GM12891 (cell line): ENCODE measurements around the gene PCDHGC3.

ENCODE experiments used
- DNase-seq: peaks from one replicate; pipeline ENCODE4 v3.0.0; 2011; ENCODE audit warnings: low spot score; ENCODE audit not compliant: insufficient read length
- FAIRE-seq: peaks from 2 replicates; lab custom pipeline; 2011; peaks lifted over from hg19 to GRCh38; lab: Jason Lieb, UNC
- PAX5 ChIP-seq: IDR thresholded peaks from 2 replicates; pipeline ENCODE4 v1.6.1; 2011; ENCODE audit warnings: low read length, moderate library complexity, mild to moderate bottlenecking; ENCODE audit not compliant: insufficient read depth, severe bottlenecking
- POLR2A ChIP-seq: IDR thresholded peaks from 2 replicates; pipeline ENCODE4 v1.6.1; 2011; ENCODE audit warnings: low read depth, low read length, control low read depth
- POLR2AphosphoS5 ChIP-seq: IDR thresholded peaks from 2 replicates; pipeline ENCODE4 v1.6.1; 2011; ENCODE audit warnings: low read depth, low read length, control low read depth
- POU2F2 ChIP-seq: IDR thresholded peaks from 2 replicates; pipeline ENCODE4 v1.6.1; 2011; ENCODE audit warnings: low read depth, mild to moderate bottlenecking, control low read depth, low read length, moderate library complexity
- SPI1 ChIP-seq: IDR thresholded peaks from 2 replicates; pipeline ENCODE4 v1.6.1; 2011; ENCODE audit warnings: low read depth, low read length, control low read depth
- TAF1 ChIP-seq: IDR thresholded peaks from 2 replicates; pipeline ENCODE4 v1.6.1; 2011; ENCODE audit warnings: low read depth, low read length, control low read depth

The PCDHGC3 gene

GRCh38 chr5:141513627-141514329 lies 38.0 kb downstream of the PCDHGC3 start:
- DNase-seq: no peak
- FAIRE-seq: no peak

GRCh38 chr5:141514330-141515133 lies 38.8 kb downstream of the PCDHGC3 start:
- FAIRE-seq (no peak), DNase-seq (no peak)
- TF ChIP-seq TAF1 (no peak), SPI1 (no peak), POLR2A (no peak), POU2F2 (no peak), PAX5 (no peak), POLR2AphosphoS5 (no peak)

More at GRCh38 chr5:141513627-141514329, 38.0 kb downstream of the PCDHGC3 start:
- TF ChIP-seq POU2F2 (peak; percentile 76), POLR2A (no peak; the same call in 1 of the 2 replicates), SPI1 (peak; percentile 13; the same call in 1 of the 2 replicates)

DNA sequence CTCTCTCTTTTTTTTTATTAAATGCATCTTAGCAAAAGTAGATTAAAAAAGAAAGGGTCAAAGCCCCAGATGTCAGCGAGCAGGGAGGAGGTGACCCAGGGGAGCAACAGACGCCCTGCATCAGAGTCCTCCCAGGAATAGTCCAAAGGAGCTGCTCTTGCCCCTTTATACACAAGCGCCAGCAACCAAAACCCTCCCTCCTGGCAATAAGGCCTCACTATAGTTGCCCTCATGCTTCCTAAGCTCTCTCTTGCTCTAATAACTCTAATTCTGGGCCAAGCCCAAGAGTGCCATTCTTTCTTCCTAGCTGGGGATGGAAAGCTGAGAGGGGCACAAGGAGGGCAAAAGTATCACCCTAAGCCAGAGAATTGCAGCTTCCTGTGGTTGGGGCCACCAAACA lies 39.4 kb downstream of the PCDHGC3 start:
- TF ChIP-seq POLR2AphosphoS5 (no peak), SPI1 (no peak), TAF1 (no peak), PAX5 (no peak), POU2F2 (no peak)
- no peak for FAIRE-seq
- DNase-seq: no peak

DNA sequence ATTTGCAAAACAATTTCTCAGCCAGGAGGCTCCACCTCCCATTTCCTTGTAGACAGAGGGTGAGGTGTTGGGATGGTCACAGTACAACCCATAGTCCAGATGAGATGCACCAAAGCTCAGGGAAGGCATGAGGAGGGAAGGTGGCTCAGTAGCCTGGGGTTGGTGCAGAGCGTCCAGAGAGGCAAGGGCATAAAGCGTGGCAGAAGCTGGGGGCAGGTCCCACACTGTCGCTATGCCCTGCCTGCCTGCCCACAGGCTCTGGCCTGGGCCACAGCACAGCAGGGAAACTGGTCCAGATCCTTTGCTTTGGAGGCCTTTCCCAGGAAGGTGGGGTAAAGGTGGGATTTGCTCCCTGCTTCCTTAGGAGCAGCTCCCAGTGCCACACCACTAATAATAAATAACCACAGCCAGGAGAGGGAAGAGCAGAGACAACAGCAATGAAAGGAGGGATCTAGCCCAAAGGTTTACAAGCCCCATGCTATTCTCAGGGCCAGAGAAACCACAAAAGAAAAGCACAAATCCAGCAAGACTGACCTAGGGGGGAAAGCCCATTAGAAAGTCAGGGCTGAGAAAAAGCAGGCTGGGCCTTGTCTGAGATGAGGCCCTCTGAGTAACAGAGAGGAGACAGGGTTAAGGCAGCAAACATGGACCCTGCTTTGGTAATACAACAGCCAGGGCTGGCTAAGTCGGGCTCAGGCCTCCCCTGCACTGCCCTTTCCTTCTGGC lies 40.3 kb downstream of the PCDHGC3 start:
- TF ChIP-seq TAF1 (no peak), POLR2A (no peak), POLR2AphosphoS5 (no peak), PAX5 (no peak), SPI1 (no peak), POU2F2 (no peak)
- DNase-seq (no peak), FAIRE-seq (no peak)

- DNase-seq (no peak), FAIRE-seq (no peak)
- TF ChIP-seq SPI1 (no peak), POLR2AphosphoS5 (no peak), POLR2A (no peak), PAX5 (no peak), TAF1 (no peak), POU2F2 (no peak)
Observed at GRCh38 chr5:141516672-141517025, 40.9 kb downstream of the PCDHGC3 start.

GRCh38 chr5:141517312-141517711 lies 41.5 kb downstream of the PCDHGC3 start:
- FAIRE-seq (no peak), DNase-seq (no peak)
- TF ChIP-seq POLR2AphosphoS5 (no peak), TAF1 (no peak), POU2F2 (no peak), SPI1 (no peak), POLR2A (no peak), PAX5 (no peak)

- TF ChIP-seq POLR2A (no peak), POLR2AphosphoS5 (no peak), POU2F2 (no peak), TAF1 (no peak), SPI1 (no peak), PAX5 (no peak)
- DNase-seq: no peak
- no peak for FAIRE-seq
Observed at GRCh38 chr5:141517880-141518617, 42.3 kb downstream of the PCDHGC3 start.

GRCh38 chr5:141518618-141519015 lies 42.9 kb downstream of the PCDHGC3 start:
- FAIRE-seq (peak; percentile 40), DNase-seq (no peak)
- no peak for TF ChIP-seq TAF1
